H9 (cell line): ENCODE measurements around the gene TTC7B. TPM values are rescaled to one million over a fixed set of nuclear protein-coding genes. Genes with fewer than 3 reads are reported as not detected.

Source experiments
- DNase-seq: peaks from one replicate; pipeline ENCODE4 v3.0.0-alpha.2; 2017
- H2AFZ ChIP-seq: one replicate; pipeline ENCODE4 v1.6.1; 2013; ENCODE audit warnings: mild to moderate bottlenecking, low read length, control low read depth, moderate library complexity
- H2AK5ac ChIP-seq: 2 replicates; pipeline ENCODE4 v1.6.1; 2013; ENCODE audit warnings: low read length, control low read depth, mixed read lengths; ENCODE audit not compliant: insufficient read length
- H2BK120ac ChIP-seq: one replicate; pipeline ENCODE4 v1.6.1; 2013; ENCODE audit warnings: low read depth, mild to moderate bottlenecking, low read length, control low read depth, inconsistent platforms; ENCODE audit not compliant: poor library complexity, severe bottlenecking
- H2BK12ac ChIP-seq: 2 replicates; pipeline ENCODE4 v1.6.1; 2013; ENCODE audit warnings: low read length, control low read depth, mixed read lengths, low read depth; ENCODE audit not compliant: insufficient read length
- H2BK15ac ChIP-seq: 2 replicates; pipeline ENCODE4 v1.6.1; 2013; ENCODE audit warnings: low read depth, low read length, control low read depth
- H2BK20ac ChIP-seq: one replicate; pipeline ENCODE4 v1.6.1; 2013; ENCODE audit warnings: low read depth, mild to moderate bottlenecking, low read length, control low read depth, inconsistent platforms; ENCODE audit not compliant: poor library complexity, severe bottlenecking
- H2BK5ac ChIP-seq: 2 replicates; pipeline ENCODE4 v1.6.1; 2013; ENCODE audit warnings: low read length, control low read depth, mixed read lengths; ENCODE audit not compliant: insufficient read length
- H3K14ac ChIP-seq: 2 replicates; pipeline ENCODE4 v1.6.1; 2013; ENCODE audit warnings: low read length, control low read depth; ENCODE audit not compliant: insufficient read depth
- H3K18ac ChIP-seq: 2 replicates; pipeline ENCODE4 v1.6.1; 2013; ENCODE audit warnings: low read depth, mild to moderate bottlenecking, mixed read lengths, low read length, control low read depth; ENCODE audit not compliant: insufficient read length
- H3K23ac ChIP-seq: 2 replicates; pipeline ENCODE4 v1.6.1; 2013; ENCODE audit warnings: low read length, control low read depth, mixed read lengths, low read depth; ENCODE audit not compliant: insufficient read length
- H3K23me2 ChIP-seq: 2 replicates; pipeline ENCODE4 v1.6.1; 2013; ENCODE audit warnings: low read depth, mild to moderate bottlenecking, mixed read lengths, low read length, control low read depth; ENCODE audit not compliant: insufficient read length, poor library complexity, severe bottlenecking
- H3K27ac ChIP-seq: 2 replicates; pipeline ENCODE4 v1.5.1; 2013; ENCODE audit warnings: low read length, control low read depth, mixed read lengths, low read depth; ENCODE audit not compliant: insufficient read length
- H3K27me3 ChIP-seq: 2 replicates; pipeline ENCODE4 v1.6.1; 2013; ENCODE audit warnings: low read length, control low read depth, inconsistent platforms; ENCODE audit not compliant: insufficient read depth
- H3K4ac ChIP-seq: 2 replicates; pipeline ENCODE4 v1.6.1; 2013; ENCODE audit warnings: low read depth, mild to moderate bottlenecking, control low read depth, inconsistent platforms, low read length, moderate library complexity
- H3K4me1 ChIP-seq: 2 replicates; pipeline ENCODE4 v1.6.1; 2013; ENCODE audit warnings: low read length, control low read depth, inconsistent platforms; ENCODE audit not compliant: insufficient read depth
- H3K4me2 ChIP-seq: 2 replicates; pipeline ENCODE4 v1.6.1; 2013; ENCODE audit warnings: low read length, control low read depth, mixed read lengths; ENCODE audit not compliant: insufficient read length, insufficient read depth
- H3K56ac ChIP-seq: 2 replicates; pipeline ENCODE4 v1.6.1; 2013; ENCODE audit warnings: low read depth, mild to moderate bottlenecking, mixed read lengths, low read length, control low read depth; ENCODE audit not compliant: insufficient read length
- H3K79me1 ChIP-seq: 2 replicates; pipeline ENCODE4 v1.6.1; 2013; ENCODE audit warnings: low read depth, mild to moderate bottlenecking, moderate library complexity, low read length, control low read depth, inconsistent platforms; ENCODE audit not compliant: insufficient read depth, poor library complexity, severe bottlenecking
- H3K79me2 ChIP-seq: 2 replicates; pipeline ENCODE4 v1.6.1; 2013; ENCODE audit warnings: low read length, control low read depth, inconsistent platforms; ENCODE audit not compliant: insufficient read depth
- H3K9ac ChIP-seq: 2 replicates; pipeline ENCODE4 v1.6.1; 2013; ENCODE audit warnings: low read length, control low read depth, mixed read lengths; ENCODE audit not compliant: insufficient read length; ENCODE audit errors: extremely low read depth
- H3K9me3 ChIP-seq: one replicate; pipeline ENCODE4 v1.6.1; 2013; ENCODE audit warnings: low read depth, low read length, inconsistent platforms; ENCODE audit not compliant: control insufficient read depth
- H3T11ph ChIP-seq: one replicate; pipeline ENCODE4 v1.6.1; 2013; ENCODE audit warnings: mild to moderate bottlenecking, low read length, control low read depth, inconsistent platforms
- H4K20me1 ChIP-seq: one replicate; pipeline ENCODE4 v1.6.1; 2013; ENCODE audit not compliant: control insufficient read depth, insufficient read length, insufficient read depth
- H4K5ac ChIP-seq: 2 replicates; pipeline ENCODE4 v1.6.1; 2013; ENCODE audit warnings: low read depth, mild to moderate bottlenecking, mixed read lengths, low read length, control low read depth; ENCODE audit not compliant: insufficient read length
- H4K8ac ChIP-seq: replicated peaks from 2 replicates; pipeline ENCODE4 v1.6.1; 2013; ENCODE audit warnings: low read length, control low read depth, mixed read lengths, low read depth; ENCODE audit not compliant: insufficient read length
- H4K91ac ChIP-seq: 2 replicates; pipeline ENCODE4 v1.6.1; 2013; ENCODE audit warnings: low read depth, mild to moderate bottlenecking, moderate library complexity, mixed read lengths, low read length, control low read depth; ENCODE audit not compliant: insufficient read length
- H3K27ac Mint-ChIP-seq, 3 experiments: 2 replicates in 2 of 3; 3 replicates in 1 of 3; pipeline ENCODE4 v1.8.0; 2020 to 2021; ENCODE audit warnings: mixed read lengths in 3 of 3, mild to moderate bottlenecking in 1 of 3, moderate library complexity in 1 of 3
- H3K27me3 Mint-ChIP-seq: 2 replicates; pipeline ENCODE4 v1.8.0; 2021; ENCODE audit warnings: low read depth, mild to moderate bottlenecking, moderate library complexity, mixed read lengths
- H3K36me3 Mint-ChIP-seq, 3 experiments: 2 replicates in 2 of 3; 3 replicates in 1 of 3; pipeline ENCODE4 v1.8.0; 2020 to 2021; ENCODE audit warnings: low read depth in 3 of 3, mixed read lengths in 3 of 3; ENCODE audit not compliant: insufficient read depth in 1 of 3
- H3K4me1 Mint-ChIP-seq, 2 experiments: 2 replicates each; pipeline ENCODE4 v1.8.0; 2020; ENCODE audit warnings: mixed read lengths in 2 of 2
- H3K4me3 Mint-ChIP-seq, 2 experiments: 2 replicates in 1 of 2; 3 replicates in 1 of 2; pipeline ENCODE4 v1.8.0; 2020 to 2021; ENCODE audit warnings: mild to moderate bottlenecking in 2 of 2, mixed read lengths in 2 of 2, moderate library complexity in 1 of 2
- H3K9me3 Mint-ChIP-seq, 2 experiments: 2 replicates in 1 of 2; 3 replicates in 1 of 2; pipeline ENCODE4 v1.8.0; 2020; ENCODE audit warnings: mild to moderate bottlenecking in 2 of 2, mixed read lengths in 2 of 2, moderate library complexity in 1 of 2
- CTCF ChIP-seq: fragments of 200-600 bp; sonication (generic); conservative IDR thresholded peaks from 3 replicates; pipeline ENCODE4 v1.8.0; 2021; ENCODE audit warnings: antibody characterized with exemption, mild to moderate bottlenecking
- WGBS: extraction: QIAGEN DNeasy Blood & Tissue Kit; methylation state at CpG from one replicate; pipeline ENCODE4 v1.1.7; 2013; ENCODE audit warnings: missing lambda C conversion rate, low lambda C conversion rate, mixed read lengths; ENCODE audit not compliant: insufficient read length; ENCODE audit errors: extremely low coverage; 5-methylcytosine and 5-hydroxymethylcytosine counted together
- total RNA-seq: library from RNA; stranded (reverse); gene quantifications from 2 replicates; pipeline ENCODE4 v1.2.1, GENCODE V29; 2021

TTC7B gene
- total RNA-seq, 1 experiment from 2014 or later: 33.7 TPM

DNA sequence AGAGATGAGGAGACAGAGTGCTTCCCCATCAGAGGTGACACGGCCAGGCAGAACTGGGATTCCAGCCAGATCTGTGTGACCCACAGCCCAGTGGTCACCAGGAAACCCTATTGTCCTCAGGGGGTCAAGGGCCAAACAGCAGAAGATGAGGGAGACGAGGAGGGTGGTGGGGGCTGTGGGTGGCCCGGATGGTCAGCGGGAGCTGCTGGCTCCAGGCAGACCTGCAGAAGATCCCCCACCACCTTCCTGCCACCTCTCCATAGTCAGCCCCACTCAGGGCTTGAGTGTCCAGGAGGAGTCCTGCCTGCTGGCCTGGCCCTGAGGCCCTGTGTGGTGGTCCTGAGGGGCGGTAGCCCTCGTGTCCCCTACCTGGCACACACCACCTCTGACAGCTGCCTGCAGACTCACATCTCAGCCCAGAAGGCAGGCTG is 282.6 kb downstream of the TTC7B start:
- no peak overlapping the region for H3K4me2 ChIP-seq
- peaks cover 13 to 18% of the 10 kb centered on the region in 2 experiments for H3K4me1 Mint-ChIP-seq
- H3K36me3 Mint-ChIP-seq: peaks cover 0 to 4% (median 2%) of the 10 kb centered on the region in 3 experiments; a peak in 3 of 7 replicates
- no peak overlapping the region for H3K4me3 Mint-ChIP-seq
- no peak for DNase-seq
- H4K20me1 ChIP-seq: no peaks in the 10 kb centered on the region
- no peak overlapping the region for H2BK5ac ChIP-seq
- H4K5ac ChIP-seq: no peak overlapping the region
- H2BK120ac ChIP-seq: no peak overlapping the region
- H3K79me2 ChIP-seq: no peaks in the 10 kb centered on the region
- H3K79me1 ChIP-seq: no peaks in the 10 kb centered on the region
- no peak overlapping the region for H3K4ac ChIP-seq
- WGBS: no CpG with 5 or more reads among the region's 6 CpGs
- peak overlapping the region in 1 of 3 experiments; percentile 57; a peak in 2 of 7 replicates for H3K27ac Mint-ChIP-seq
- TF ChIP-seq CTCF: no peak
- no peak overlapping the region for H2BK20ac ChIP-seq
- H3K23ac ChIP-seq: no peak overlapping the region
- no peak overlapping the region for H4K91ac ChIP-seq
- no peak overlapping the region for H3K18ac ChIP-seq
- no peak overlapping the region for H3K9ac ChIP-seq
- no peaks in the 10 kb centered on the region for H3K27me3 ChIP-seq
- H3K9me3 Mint-ChIP-seq: no peaks in the 10 kb centered on the region; a peak in 1 of 5 replicates
- H2BK15ac ChIP-seq: no peak overlapping the region
- no peaks in the 10 kb centered on the region for H3K23me2 ChIP-seq
- no peak overlapping the region for H2BK12ac ChIP-seq
- no peak overlapping the region for H2AFZ ChIP-seq
- H3T11ph ChIP-seq: no peak overlapping the region
- H3K4me1 ChIP-seq: no peaks in the 10 kb centered on the region
- H3K14ac ChIP-seq: no peak overlapping the region; the same call in 1 of the 2 replicates
- no peak overlapping the region for H3K27ac ChIP-seq
- no peaks in the 10 kb centered on the region for H3K9me3 ChIP-seq
- H4K8ac ChIP-seq: no peak overlapping the region
- no peaks in the 10 kb centered on the region; the same call in 1 of the 2 replicates for H3K27me3 Mint-ChIP-seq
- no peak overlapping the region for H3K56ac ChIP-seq
- no peak overlapping the region for H2AK5ac ChIP-seq
